Fibroblast of mammary gland (primary cell): ENCODE data around the gene PXMP2.

Experiments
- DNase-seq: peaks from one replicate; pipeline ENCODE4 v3.0.0-alpha.2; 2010; ENCODE audit warnings: low read depth
- H3K4me3 ChIP-seq: 2 replicates; pipeline ENCODE4 v1.5.1; 2011; ENCODE audit warnings: low read depth, mild to moderate bottlenecking, low read length, moderate library complexity; ENCODE audit not compliant: control insufficient read depth
- CTCF ChIP-seq: conservative IDR thresholded peaks from 2 replicates; pipeline ENCODE4 v1.5.1; 2011; ENCODE audit warnings: low read depth, low read length, inconsistent platforms; ENCODE audit not compliant: control insufficient read depth, insufficient read depth

Gene PXMP2

GRCh38 chr12:132730353-132730752 lies 43.0 kb downstream of the PXMP2 start:
- TF ChIP-seq CTCF, result no peak
- H3K4me3 ChIP-seq, result no peak overlapping the region
- no peak for DNase-seq

- DNase-seq, result no peak
- no peak for TF ChIP-seq CTCF
- H3K4me3 ChIP-seq, result no peak overlapping the region
These were observed 44.2 kb downstream of the PXMP2 start for GRCh38 chr12:132731574-132731973.

GRCh38 chr12:132734206-132734605 lies 46.8 kb downstream of the PXMP2 start:
- no peak for DNase-seq
- no peak for TF ChIP-seq CTCF

GRCh38 chr12:132735496-132735895 lies 48.1 kb downstream of the PXMP2 start:
- H3K4me3 ChIP-seq, result no peak overlapping the region
- no peak for TF ChIP-seq CTCF
- no peak for DNase-seq

More at GRCh38 chr12:132734206-132734605, 46.8 kb downstream of the PXMP2 start:
- H3K4me3 ChIP-seq, result no peak overlapping the region

GRCh38 chr12:132736378-132736777 lies 49.0 kb downstream of the PXMP2 start:
- no peak for TF ChIP-seq CTCF
- DNase-seq, result no peak
- no peak overlapping the region for H3K4me3 ChIP-seq

- TF ChIP-seq CTCF, result no peak
- no peak overlapping the region for H3K4me3 ChIP-seq
- no peak for DNase-seq
These were observed 49.5 kb downstream of the PXMP2 start for GRCh38 chr12:132736913-132737312.

GRCh38 chr12:132739600-132740312 lies 52.4 kb downstream of the PXMP2 start:
- no peak overlapping the region for H3K4me3 ChIP-seq
- no peak for TF ChIP-seq CTCF
- no peak for DNase-seq
